Activated CD4-positive, CD25-positive, alpha-beta regulatory T cell treated with anti-CD3 and anti-CD28 coated beads, Interleukin-2, amount 50 U/mL, for 24 hours (primary cell): ENCODE results near the gene TAS2R43.
"Not testable (repeated sequence)": the region's sequence is repeated elsewhere in the genome, so short reads cannot be mapped to it uniquely, and the experiment has no call there.

ENCODE experiments used
- ATAC-seq, 2 donors: fragments of 150-1000 bp; cut with Tn5 transposase; one replicate each; pipeline ENCODE4 v1.10.0; 2021; ENCODE audit warnings: mild to moderate bottlenecking in 1 of 2, moderate library complexity in 1 of 2

TAS2R43 gene

GRCh38 chr12:11092128-11092527 is at the start of gene TAS2R43:
Gene TAS2R43 (minus strand): TSS chr12:11092313. CDS start chr12:11092229, 84 bp downstream.
- ATAC-seq: no peak

GRCh38 chr12:11136075-11136474 is 44.0 kb upstream of the TAS2R43 start:
- no peak for ATAC-seq

- ATAC-seq: no peak
These were observed 42.2 kb upstream of the TAS2R43 start, which contains the start of gene TAS2R30 for GRCh38 chr12:11134305-11134704. Gene TAS2R30 (minus strand): TSS chr12:11134644. CDS start chr12:11134244, 400 bp downstream.

- no peak for ATAC-seq
These were observed 41.7 kb upstream of the TAS2R43 start for GRCh38 chr12:11133816-11134215.

GRCh38 chr12:11133162-11133561 is 41.0 kb upstream of the TAS2R43 start:
- no peak for ATAC-seq

GRCh38 chr12:11130999-11131398 is 38.9 kb upstream of the TAS2R43 start:
- no peak for ATAC-seq

GRCh38 chr12:11130382-11130781 is 38.3 kb upstream of the TAS2R43 start:
- ATAC-seq: no peak

- not testable (repeated sequence) for ATAC-seq
These were observed 22.0 kb upstream of the TAS2R43 start for GRCh38 chr12:11114130-11114529.

- ATAC-seq: not testable (repeated sequence)
These were observed 19.1 kb upstream of the TAS2R43 start for GRCh38 chr12:11111213-11111612.

GRCh38 chr12:11108862-11109261 is 16.7 kb upstream of the TAS2R43 start:
- no peak for ATAC-seq

GRCh38 chr12:11107719-11108118 is 15.6 kb upstream of the TAS2R43 start:
- no peak for ATAC-seq

GRCh38 chr12:11106288-11106687 is 14.2 kb upstream of the TAS2R43 start:
- ATAC-seq: no peak

GRCh38 chr12:11105546-11105945 is 13.4 kb upstream of the TAS2R43 start:
- no peak for ATAC-seq

GRCh38 chr12:11094910-11095309 is 2.8 kb upstream of the TAS2R43 start:
- ATAC-seq: peak; percentile 41 to 75

GRCh38 chr12:11089246-11089645 is 2.9 kb downstream of the TAS2R43 start:
- no peak for ATAC-seq

GRCh38 chr12:11085419-11085818 is 6.7 kb downstream of the TAS2R43 start:
- ATAC-seq: peak; percentile 93 to 98

- no peak for ATAC-seq
These were observed 10.1 kb downstream of the TAS2R43 start for GRCh38 chr12:11081987-11082386.

- ATAC-seq: peak; percentile 58 to 79
These were observed 13.9 kb downstream of the TAS2R43 start for GRCh38 chr12:11078246-11078645.

GRCh38 chr12:11075642-11076041 is 16.5 kb downstream of the TAS2R43 start:
- peak; percentile 30 to 46 for ATAC-seq

GRCh38 chr12:11071414-11071813 is 20.7 kb downstream of the TAS2R43 start:
- ATAC-seq: no peak

GRCh38 chr12:11070999-11071398 is 21.1 kb downstream of the TAS2R43 start:
- no peak for ATAC-seq

- no peak for ATAC-seq
These were observed 22.2 kb downstream of the TAS2R43 start for GRCh38 chr12:11069854-11070365.

- no peak for ATAC-seq
These were observed 24.6 kb downstream of the TAS2R43 start for GRCh38 chr12:11067514-11067913.

- ATAC-seq: not testable (repeated sequence)
These were observed 29.9 kb downstream of the TAS2R43 start, which contains the start of gene TAS2R46 for GRCh38 chr12:11062194-11062593. Gene TAS2R46 (minus strand): TSS chr12:11062294. CDS start chr12:11062294, 0 bp downstream.

GRCh38 chr12:11059784-11060183 is 32.3 kb downstream of the TAS2R43 start:
- ATAC-seq: peak; percentile 56 to 75
